ENCODE results near the gene NRAP.

DNA sequence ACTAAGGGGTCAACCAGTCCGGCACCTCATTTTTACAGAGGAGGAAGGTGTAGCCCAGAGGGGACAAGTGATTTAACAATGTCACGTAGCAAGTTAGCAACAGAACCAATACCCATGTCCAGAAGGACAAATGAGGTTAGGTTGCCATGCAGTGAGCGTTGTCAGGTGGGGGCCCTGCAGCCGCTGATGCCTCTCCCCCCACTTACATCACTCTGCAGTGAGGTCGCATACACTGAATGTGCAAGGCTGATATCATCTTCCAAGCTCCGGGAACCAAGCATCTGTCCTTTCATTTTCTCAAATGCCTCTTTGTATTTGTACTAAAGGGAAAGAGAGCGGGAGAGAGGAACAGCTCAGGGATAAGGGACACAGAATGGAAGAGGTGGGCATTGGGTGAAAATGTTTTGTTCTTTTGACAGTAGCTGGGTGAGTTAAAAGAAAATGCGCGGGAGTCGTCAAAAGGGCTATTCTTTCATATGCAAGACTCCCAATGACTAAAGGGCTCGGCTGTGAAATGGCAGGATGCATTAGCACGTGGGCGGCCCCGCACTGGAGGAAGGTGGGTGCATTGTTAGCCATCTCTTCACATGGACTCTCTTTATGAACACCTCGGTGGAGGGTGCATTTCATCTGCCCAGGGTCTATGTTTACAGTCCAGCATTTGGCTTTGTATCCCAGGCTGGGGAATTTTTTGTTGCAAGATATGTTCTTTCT, 49.7 kb downstream of the NRAP start:
- TF ChIP-seq, protein P1, sequence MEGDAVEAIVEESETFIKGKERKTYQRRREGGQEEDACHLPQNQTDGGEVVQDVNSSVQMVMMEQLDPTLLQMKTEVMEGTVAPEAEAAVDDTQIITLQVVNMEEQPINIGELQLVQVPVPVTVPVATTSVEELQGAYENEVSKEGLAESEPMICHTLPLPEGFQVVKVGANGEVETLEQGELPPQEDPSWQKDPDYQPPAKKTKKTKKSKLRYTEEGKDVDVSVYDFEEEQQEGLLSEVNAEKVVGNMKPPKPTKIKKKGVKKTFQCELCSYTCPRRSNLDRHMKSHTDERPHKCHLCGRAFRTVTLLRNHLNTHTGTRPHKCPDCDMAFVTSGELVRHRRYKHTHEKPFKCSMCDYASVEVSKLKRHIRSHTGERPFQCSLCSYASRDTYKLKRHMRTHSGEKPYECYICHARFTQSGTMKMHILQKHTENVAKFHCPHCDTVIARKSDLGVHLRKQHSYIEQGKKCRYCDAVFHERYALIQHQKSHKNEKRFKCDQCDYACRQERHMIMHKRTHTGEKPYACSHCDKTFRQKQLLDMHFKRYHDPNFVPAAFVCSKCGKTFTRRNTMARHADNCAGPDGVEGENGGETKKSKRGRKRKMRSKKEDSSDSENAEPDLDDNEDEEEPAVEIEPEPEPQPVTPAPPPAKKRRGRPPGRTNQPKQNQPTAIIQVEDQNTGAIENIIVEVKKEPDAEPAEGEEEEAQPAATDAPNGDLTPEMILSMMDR (IDR thresholded peaks at IDR 0.05): no peak
- no peak for TF ChIP-seq POLR2AphosphoS5 (IDR thresholded peaks at IDR 0.05; ENCODE audit: low read depth, low read length)
- TF ChIP-seq SIN3A (IDR thresholded peaks at IDR 0.05; ENCODE audit: borderline replicate concordance, insufficient read depth, low read depth, low read length): no peak
- TF ChIP-seq, protein P2, sequence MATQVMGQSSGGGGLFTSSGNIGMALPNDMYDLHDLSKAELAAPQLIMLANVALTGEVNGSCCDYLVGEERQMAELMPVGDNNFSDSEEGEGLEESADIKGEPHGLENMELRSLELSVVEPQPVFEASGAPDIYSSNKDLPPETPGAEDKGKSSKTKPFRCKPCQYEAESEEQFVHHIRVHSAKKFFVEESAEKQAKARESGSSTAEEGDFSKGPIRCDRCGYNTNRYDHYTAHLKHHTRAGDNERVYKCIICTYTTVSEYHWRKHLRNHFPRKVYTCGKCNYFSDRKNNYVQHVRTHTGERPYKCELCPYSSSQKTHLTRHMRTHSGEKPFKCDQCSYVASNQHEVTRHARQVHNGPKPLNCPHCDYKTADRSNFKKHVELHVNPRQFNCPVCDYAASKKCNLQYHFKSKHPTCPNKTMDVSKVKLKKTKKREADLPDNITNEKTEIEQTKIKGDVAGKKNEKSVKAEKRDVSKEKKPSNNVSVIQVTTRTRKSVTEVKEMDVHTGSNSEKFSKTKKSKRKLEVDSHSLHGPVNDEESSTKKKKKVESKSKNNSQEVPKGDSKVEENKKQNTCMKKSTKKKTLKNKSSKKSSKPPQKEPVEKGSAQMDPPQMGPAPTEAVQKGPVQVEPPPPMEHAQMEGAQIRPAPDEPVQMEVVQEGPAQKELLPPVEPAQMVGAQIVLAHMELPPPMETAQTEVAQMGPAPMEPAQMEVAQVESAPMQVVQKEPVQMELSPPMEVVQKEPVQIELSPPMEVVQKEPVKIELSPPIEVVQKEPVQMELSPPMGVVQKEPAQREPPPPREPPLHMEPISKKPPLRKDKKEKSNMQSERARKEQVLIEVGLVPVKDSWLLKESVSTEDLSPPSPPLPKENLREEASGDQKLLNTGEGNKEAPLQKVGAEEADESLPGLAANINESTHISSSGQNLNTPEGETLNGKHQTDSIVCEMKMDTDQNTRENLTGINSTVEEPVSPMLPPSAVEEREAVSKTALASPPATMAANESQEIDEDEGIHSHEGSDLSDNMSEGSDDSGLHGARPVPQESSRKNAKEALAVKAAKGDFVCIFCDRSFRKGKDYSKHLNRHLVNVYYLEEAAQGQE (IDR thresholded peaks at IDR 0.05; ENCODE audit: insufficient read depth in 1 of 2, low read depth in 2 of 2, low read length in 1 of 2): no peak

Measured in Panc1 (cell line).